GM13976 (cell line): Measurements from ENCODE around the gene PLOD3.

Experiments used
- DNase-seq: peaks from one replicate; pipeline ENCODE4 v3.0.0; 2012; ENCODE audit warnings: low spot score
- in situ Hi-C: fragments of 300-500 bp; cut with MboI; formaldehyde crosslinking; loops from one replicate; pipeline ENCODE4 v1.12.0; 2022; ENCODE audit warnings: low sequenced_read_pairs, mixed read lengths, inconsistent platforms; ENCODE audit not compliant: unreplicated experiment
- TF ChIP-seq, protein P1 (sequence below): IDR thresholded peaks from 2 replicates; pipeline ENCODE4 v1.5.1; 2012; ENCODE audit warnings: borderline replicate concordance, mild to moderate bottlenecking; ENCODE audit not compliant: insufficient read depth; ENCODE audit errors: extremely low read depth, missing control alignments, control extremely low read depth

PLOD3 gene

DNA sequence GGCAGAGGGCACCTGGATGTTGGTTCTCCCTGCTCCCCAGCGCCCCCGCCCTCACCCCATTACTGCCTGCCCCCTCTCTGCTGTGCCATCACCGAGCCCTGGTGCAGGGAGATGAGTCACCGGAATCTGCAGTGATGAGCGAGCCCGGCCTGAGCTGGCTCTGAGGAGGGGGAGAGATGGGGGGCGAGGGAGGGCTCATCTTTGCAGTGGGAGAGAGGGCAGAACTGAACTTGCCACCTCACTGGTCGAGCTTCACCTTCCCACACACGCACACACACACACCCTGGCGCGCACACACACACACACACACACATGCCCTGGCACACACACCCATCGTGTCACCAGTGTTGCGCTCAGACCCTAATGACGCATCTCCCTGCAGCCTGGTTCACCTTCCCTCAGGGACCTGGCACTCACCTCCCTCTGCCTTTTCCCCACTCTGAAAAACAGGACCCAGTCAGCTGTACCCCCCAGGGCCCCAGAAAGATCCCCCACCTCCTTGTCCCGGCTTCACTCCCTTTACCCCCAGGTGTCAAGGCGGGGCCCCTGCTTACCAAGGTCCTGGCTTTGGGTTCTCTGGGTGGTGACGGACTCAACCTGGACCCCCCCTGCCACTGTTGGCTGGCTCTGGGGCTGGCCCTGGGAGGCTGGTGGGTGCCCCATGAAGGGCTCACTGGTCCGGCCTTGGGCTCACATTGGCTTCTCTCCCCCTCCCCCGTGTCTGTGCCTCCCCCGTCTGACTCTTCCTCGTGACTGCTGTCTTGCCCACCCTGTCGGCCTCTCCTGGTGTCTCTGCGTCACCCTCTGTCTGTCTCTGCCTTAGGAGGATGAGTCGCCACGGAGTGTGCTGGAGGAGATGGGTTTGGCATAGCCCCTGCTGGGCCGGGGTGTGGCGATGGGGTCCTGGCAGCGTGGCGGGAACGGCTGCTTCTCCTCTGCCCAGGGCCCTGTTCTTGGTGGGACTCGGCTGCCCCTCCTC, 57.4 kb downstream of the PLOD3 start:
- no peak for DNase-seq
- TF ChIP-seq, protein P1, sequence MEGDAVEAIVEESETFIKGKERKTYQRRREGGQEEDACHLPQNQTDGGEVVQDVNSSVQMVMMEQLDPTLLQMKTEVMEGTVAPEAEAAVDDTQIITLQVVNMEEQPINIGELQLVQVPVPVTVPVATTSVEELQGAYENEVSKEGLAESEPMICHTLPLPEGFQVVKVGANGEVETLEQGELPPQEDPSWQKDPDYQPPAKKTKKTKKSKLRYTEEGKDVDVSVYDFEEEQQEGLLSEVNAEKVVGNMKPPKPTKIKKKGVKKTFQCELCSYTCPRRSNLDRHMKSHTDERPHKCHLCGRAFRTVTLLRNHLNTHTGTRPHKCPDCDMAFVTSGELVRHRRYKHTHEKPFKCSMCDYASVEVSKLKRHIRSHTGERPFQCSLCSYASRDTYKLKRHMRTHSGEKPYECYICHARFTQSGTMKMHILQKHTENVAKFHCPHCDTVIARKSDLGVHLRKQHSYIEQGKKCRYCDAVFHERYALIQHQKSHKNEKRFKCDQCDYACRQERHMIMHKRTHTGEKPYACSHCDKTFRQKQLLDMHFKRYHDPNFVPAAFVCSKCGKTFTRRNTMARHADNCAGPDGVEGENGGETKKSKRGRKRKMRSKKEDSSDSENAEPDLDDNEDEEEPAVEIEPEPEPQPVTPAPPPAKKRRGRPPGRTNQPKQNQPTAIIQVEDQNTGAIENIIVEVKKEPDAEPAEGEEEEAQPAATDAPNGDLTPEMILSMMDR: no peak
- in situ Hi-C loops: no loop called here

DNA sequence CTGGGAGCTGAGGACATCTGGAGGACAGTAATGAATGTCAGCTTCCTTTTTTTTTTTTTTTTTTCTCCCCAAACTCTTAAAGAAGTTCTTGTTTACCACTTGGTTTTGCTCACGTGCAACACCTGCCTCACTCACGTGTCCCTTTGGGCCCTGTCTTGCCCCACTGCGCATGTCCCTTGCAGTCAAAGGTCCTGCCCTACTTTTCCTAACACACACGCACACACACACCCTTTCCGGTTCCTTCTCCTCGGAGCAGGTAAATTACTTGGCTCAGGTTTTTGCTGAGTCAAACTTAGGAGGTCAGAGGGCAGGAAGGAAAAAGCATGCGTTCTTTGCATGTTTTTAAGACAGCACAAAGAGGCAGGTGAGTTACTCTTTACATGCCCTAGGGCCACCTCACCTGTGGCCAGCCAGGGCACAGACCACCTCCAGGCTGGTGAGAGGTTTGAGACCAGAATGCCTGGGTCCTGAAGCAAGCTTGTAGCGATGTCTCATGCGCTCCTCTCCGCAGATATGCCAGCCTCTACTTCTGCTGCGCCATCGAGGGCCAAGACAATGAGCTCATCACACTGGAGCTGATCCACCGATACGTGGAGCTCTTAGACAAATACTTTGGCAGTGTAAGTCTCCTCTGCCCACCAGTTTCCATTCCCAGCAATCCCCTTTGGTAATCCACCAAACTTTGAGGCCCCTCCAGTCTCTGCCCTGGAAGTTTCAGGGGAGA, 60.4 kb downstream of the PLOD3 start:
- no peak for DNase-seq
- TF ChIP-seq, protein P1: no peak
- in situ Hi-C loops: no loop called here

DNA sequence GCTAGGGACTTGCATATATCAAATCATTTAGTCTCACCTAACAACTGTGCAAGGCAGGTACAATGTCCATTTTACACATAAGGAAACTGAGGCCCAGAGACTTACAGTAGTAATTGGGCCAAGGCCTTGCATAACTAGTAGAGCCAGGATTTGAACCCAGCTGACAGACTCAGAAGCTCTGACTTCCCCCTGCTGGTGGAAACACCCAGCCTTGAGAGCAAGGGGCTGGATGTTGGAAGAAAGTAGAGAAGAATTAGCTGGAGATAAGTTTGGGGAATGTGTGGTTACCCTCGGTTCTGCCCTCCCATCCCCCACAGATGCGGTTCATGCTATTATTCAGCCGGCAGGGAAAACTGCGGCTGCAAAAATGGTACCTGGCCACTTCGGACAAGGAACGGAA, 61.1 kb downstream of the PLOD3 start:
- no peak for DNase-seq
- in situ Hi-C loops: no loop called here
- TF ChIP-seq, protein P1: no peak
